Measurements from ENCODE around the gene KIAA1755.

Gene KIAA1755

GRCh38 chr20:38217791-38218565, 42.6 kb downstream of the KIAA1755 start:
- DNase-seq = no peak

GRCh38 chr20:38216746-38217595, 43.6 kb downstream of the KIAA1755 start:
- no peak for DNase-seq

GRCh38 chr20:38216201-38216600, 44.3 kb downstream of the KIAA1755 start:
- DNase-seq = no peak

GRCh38 chr20:38215194-38216182, 45.0 kb downstream of the KIAA1755 start:
- no peak for DNase-seq

- DNase-seq = no peak
Observed at GRCh38 chr20:38214256-38215193, 46.0 kb downstream of the KIAA1755 start.

- no peak for DNase-seq
Observed at GRCh38 chr20:38213607-38213940, 47.0 kb downstream of the KIAA1755 start.

- no peak for DNase-seq
Observed at GRCh38 chr20:38212806-38213606, 47.5 kb downstream of the KIAA1755 start.

GRCh38 chr20:38211200-38212097, 49.1 kb downstream of the KIAA1755 start:
- no peak for DNase-seq

GRCh38 chr20:38210741-38211140, 49.8 kb downstream of the KIAA1755 start:
- no peak for DNase-seq

GRCh38 chr20:38209736-38210405, 50.7 kb downstream of the KIAA1755 start:
- no peak for DNase-seq

- no peak for DNase-seq
Observed at GRCh38 chr20:38209054-38209675, 51.4 kb downstream of the KIAA1755 start.

- no peak for DNase-seq
Observed at GRCh38 chr20:38208523-38208922, 52.0 kb downstream of the KIAA1755 start.

GRCh38 chr20:38208088-38208487, 52.4 kb downstream of the KIAA1755 start:
- no peak for DNase-seq

- no peak for DNase-seq
Observed at GRCh38 chr20:38207621-38208020, 52.9 kb downstream of the KIAA1755 start.

- no peak for DNase-seq
Observed at GRCh38 chr20:38205001-38205400, 55.5 kb downstream of the KIAA1755 start.

- no peak for DNase-seq
Observed at GRCh38 chr20:38203981-38204357, 56.6 kb downstream of the KIAA1755 start.

GRCh38 chr20:38203337-38203980, 57.1 kb downstream of the KIAA1755 start:
- DNase-seq = no peak

GRCh38 chr20:38202982-38203293, 57.6 kb downstream of the KIAA1755 start:
- DNase-seq = no peak

All from NCI-H187 (cell line).